Measurements from ENCODE around the gene PRR16.

DNA sequence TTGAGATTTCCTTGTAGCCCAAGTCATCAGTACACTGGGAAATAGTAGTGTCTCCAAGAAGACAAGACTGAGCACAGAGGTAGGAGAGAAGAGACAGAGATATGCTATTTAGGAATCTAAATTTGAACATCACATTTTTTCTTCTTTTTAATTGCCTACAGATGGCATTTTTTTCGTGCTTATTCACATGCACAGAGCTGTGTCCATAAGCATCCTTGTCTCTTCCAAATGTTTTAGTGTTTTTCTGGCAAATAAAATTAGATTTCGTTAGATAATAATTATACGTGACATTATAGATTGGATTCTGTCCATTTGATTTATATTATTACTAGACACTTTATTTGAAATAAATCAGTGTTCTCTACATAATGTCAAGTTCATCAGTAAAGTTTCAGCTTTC is 80.9 kb downstream of the PRR16 start:
- TF ChIP-seq TEAD2 (CRISPR knock-in tag; IDR thresholded peaks at IDR 0.05) (no peak), HHEX (CRISPR knock-in tag; IDR thresholded peaks at IDR 0.05) (no peak), NR2C2 (CRISPR knock-in tag; IDR thresholded peaks at IDR 0.05; ENCODE audit: borderline replicate concordance) (no peak), AKAP8 (CRISPR knock-in tag; IDR thresholded peaks at IDR 0.05) (no peak), ZNF891 (CRISPR knock-in tag; IDR thresholded peaks at IDR 0.05) (no peak), SIN3A (IDR thresholded peaks at IDR 0.05; ENCODE audit: borderline replicate concordance, low read depth, low read length) (no peak), CREM (IDR thresholded peaks at IDR 0.05) (no peak), CREM (CRISPR knock-in tag; IDR thresholded peaks at IDR 0.05) (no peak), POLR2A (IDR thresholded peaks at IDR 0.05; ENCODE audit: insufficient read depth in 1 of 2, low read depth in 2 of 2, low read length in 2 of 2) (no peak), SMC3 (IDR thresholded peaks at IDR 0.05; ENCODE audit: low read length) (no peak), FOXJ3 (CRISPR knock-in tag; IDR thresholded peaks at IDR 0.05; ENCODE audit: borderline replicate concordance) (no peak), HDAC6 (IDR thresholded peaks at IDR 0.05; ENCODE audit: low read depth, low read length) (no peak)
- TF ChIP-seq, protein P1, sequence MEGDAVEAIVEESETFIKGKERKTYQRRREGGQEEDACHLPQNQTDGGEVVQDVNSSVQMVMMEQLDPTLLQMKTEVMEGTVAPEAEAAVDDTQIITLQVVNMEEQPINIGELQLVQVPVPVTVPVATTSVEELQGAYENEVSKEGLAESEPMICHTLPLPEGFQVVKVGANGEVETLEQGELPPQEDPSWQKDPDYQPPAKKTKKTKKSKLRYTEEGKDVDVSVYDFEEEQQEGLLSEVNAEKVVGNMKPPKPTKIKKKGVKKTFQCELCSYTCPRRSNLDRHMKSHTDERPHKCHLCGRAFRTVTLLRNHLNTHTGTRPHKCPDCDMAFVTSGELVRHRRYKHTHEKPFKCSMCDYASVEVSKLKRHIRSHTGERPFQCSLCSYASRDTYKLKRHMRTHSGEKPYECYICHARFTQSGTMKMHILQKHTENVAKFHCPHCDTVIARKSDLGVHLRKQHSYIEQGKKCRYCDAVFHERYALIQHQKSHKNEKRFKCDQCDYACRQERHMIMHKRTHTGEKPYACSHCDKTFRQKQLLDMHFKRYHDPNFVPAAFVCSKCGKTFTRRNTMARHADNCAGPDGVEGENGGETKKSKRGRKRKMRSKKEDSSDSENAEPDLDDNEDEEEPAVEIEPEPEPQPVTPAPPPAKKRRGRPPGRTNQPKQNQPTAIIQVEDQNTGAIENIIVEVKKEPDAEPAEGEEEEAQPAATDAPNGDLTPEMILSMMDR (CRISPR knock-in tag; IDR thresholded peaks at IDR 0.05): no peak
- TF ChIP-seq, protein P2, sequence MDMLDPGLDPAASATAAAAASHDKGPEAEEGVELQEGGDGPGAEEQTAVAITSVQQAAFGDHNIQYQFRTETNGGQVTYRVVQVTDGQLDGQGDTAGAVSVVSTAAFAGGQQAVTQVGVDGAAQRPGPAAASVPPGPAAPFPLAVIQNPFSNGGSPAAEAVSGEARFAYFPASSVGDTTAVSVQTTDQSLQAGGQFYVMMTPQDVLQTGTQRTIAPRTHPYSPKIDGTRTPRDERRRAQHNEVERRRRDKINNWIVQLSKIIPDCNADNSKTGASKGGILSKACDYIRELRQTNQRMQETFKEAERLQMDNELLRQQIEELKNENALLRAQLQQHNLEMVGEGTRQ (IDR thresholded peaks at IDR 0.05; ENCODE audit: low read depth, low read length): no peak
- TF ChIP-seq, protein P2 (CRISPR knock-in tag; IDR thresholded peaks at IDR 0.05; ENCODE audit: borderline replicate concordance): no peak
